Sigmoid colon (tissue), 7 donors: Measurements from ENCODE around the gene DIP2C. TPM values are rescaled to one million over a fixed set of nuclear protein-coding genes. Genes with fewer than 3 reads are reported as not detected.
A peak's percentile ranks its signal among the peaks of the same experiment; 100 is the strongest.
"Not testable (repeated sequence)": the region's sequence is repeated elsewhere in the genome, so short reads cannot be mapped to it uniquely, and the experiment has no call there.

Source experiments
- DNase-seq: peaks from one replicate; pipeline ENCODE4 v3.0.0-alpha.2; 2019
- H3K27ac ChIP-seq, 4 donors: fragments of 200-600 bp; sonication (generic); one replicate each; pipeline ENCODE4 v1.5.1; 2016 to 2019; ENCODE audit warnings: mild to moderate bottlenecking in 1 of 4
- H3K27me3 ChIP-seq, 3 donors: fragments of 200-600 bp; sonication (generic); one replicate each; pipeline ENCODE4 v1.5.1; 2019; ENCODE audit warnings: mild to moderate bottlenecking in 1 of 3
- H3K36me3 ChIP-seq, 4 donors: fragments of 200-600 bp; sonication (generic); one replicate each; pipeline ENCODE4 v1.5.1; 2016 to 2019
- H3K4me1 ChIP-seq, 4 donors: fragments of 200-600 bp; sonication (generic); one replicate each; pipeline ENCODE4 v1.5.1; 2017 to 2019
- H3K4me3 ChIP-seq, 4 donors: fragments of 200-600 bp; sonication (generic); one replicate each; pipeline ENCODE4 v1.5.1; 2017 to 2019; ENCODE audit warnings: mild to moderate bottlenecking in 2 of 4, moderate library complexity in 1 of 4
- H3K9me3 ChIP-seq, 4 donors: fragments of 200-600 bp in 3 of 4; sonication (generic) in 3 of 4; one replicate each; pipeline versions ENCODE4 v1.5.1 to v1.6.1; 2013 to 2019
- EP300 ChIP-seq, 4 donors: sonication (generic); formaldehyde crosslinking; IDR thresholded peaks; one replicate each; pipeline ENCODE4 v1.6.1; 2017; ENCODE audit warnings: antibody characterized with exemption in 4 of 4
- POLR2A ChIP-seq, 2 donors: fragments of 450-650 bp; IDR thresholded peaks; one replicate each; pipeline ENCODE4 v1.6.1; 2016; ENCODE audit warnings: antibody characterized with exemption in 2 of 2, mild to moderate bottlenecking in 2 of 2, moderate library complexity in 2 of 2
- POLR2AphosphoS5 ChIP-seq, 4 donors: sonication (generic); formaldehyde crosslinking; IDR thresholded peaks; one replicate each; pipeline ENCODE4 v1.6.1; 2017; ENCODE audit warnings: antibody characterized with exemption in 4 of 4
- WGBS, 2 donors: extraction: QIAGEN DNeasy Blood & Tissue Kit; methylation state at CpG; one replicate each; pipeline ENCODE4 v1.1.7; 2013; 5-methylcytosine and 5-hydroxymethylcytosine counted together
- intact Hi-C: fragments of 100-400 bp; cut with DNase I; formaldehyde crosslinking; loops from one replicate; pipeline ENCODE4 v1.15.1; 2023
- polyA plus RNA-seq, 3 donors: library from polyadenylated mRNA; stranded (reverse); fragments of 200-250 nt; gene quantifications; one replicate each; pipeline ENCODE4 v1.2.3, GENCODE V29; 2013
- total RNA-seq, 4 donors: library from RNA; depleted of rRNA; stranded (reverse); fragments of >200 nt; gene quantifications; one replicate each; pipeline ENCODE4 v1.1.0, GENCODE V29; 2016
- TF ChIP-seq, protein P1 (sequence below), 4 experiments: fragments of 450-650 bp in 3 of 4; fragments of 200-600 bp in 1 of 4; IDR thresholded peaks; one replicate each; pipeline ENCODE4 v1.5.1; 2016 to 2019; ENCODE audit warnings: antibody characterized with exemption in 4 of 4, mild to moderate bottlenecking in 3 of 4, moderate library complexity in 2 of 4
- donor health status: healthy with polysubstance abuse.
- donor health status: Bipolar disorder and iron deficiency.
- donor health status: healthy.

DIP2C gene
- total and polyA plus RNA-seq, 7 donors, result 1.8 to 67.9 (median 42.1) TPM

- TF ChIP-seq, protein P1, sequence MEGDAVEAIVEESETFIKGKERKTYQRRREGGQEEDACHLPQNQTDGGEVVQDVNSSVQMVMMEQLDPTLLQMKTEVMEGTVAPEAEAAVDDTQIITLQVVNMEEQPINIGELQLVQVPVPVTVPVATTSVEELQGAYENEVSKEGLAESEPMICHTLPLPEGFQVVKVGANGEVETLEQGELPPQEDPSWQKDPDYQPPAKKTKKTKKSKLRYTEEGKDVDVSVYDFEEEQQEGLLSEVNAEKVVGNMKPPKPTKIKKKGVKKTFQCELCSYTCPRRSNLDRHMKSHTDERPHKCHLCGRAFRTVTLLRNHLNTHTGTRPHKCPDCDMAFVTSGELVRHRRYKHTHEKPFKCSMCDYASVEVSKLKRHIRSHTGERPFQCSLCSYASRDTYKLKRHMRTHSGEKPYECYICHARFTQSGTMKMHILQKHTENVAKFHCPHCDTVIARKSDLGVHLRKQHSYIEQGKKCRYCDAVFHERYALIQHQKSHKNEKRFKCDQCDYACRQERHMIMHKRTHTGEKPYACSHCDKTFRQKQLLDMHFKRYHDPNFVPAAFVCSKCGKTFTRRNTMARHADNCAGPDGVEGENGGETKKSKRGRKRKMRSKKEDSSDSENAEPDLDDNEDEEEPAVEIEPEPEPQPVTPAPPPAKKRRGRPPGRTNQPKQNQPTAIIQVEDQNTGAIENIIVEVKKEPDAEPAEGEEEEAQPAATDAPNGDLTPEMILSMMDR (IDR thresholded peaks at IDR 0.05), result no peak
- no peak for TF ChIP-seq EP300 (IDR thresholded peaks at IDR 0.05)
- TF ChIP-seq POLR2AphosphoS5 (IDR thresholded peaks at IDR 0.05), result no peak
- TF ChIP-seq POLR2A (IDR thresholded peaks at IDR 0.05), result no peak
- H3K36me3 ChIP-seq, result peaks cover 1 to 27% (median 8%) of the 10 kb centered on the region in 4 donors
- 90 to 95% methylated on average over 7 of the region's 7 CpGs for WGBS, 2 donors
- no peaks in the 10 kb centered on the region for H3K9me3 ChIP-seq
- no peak for DNase-seq
- peaks cover 0 to 38% (median 29%) of the 10 kb centered on the region in 4 donors for H3K4me1 ChIP-seq
- H3K27ac ChIP-seq, result peak overlapping the region in 3 of 4 donors; percentile 45 to 66 (median 64)
- no peak overlapping the region for H3K4me3 ChIP-seq
- no peaks in the 10 kb centered on the region for H3K27me3 ChIP-seq
- intact Hi-C loops, result no loop called here
These were observed 293.8 kb downstream of the DIP2C start for GRCh38 chr10:395665-396064.

DNA sequence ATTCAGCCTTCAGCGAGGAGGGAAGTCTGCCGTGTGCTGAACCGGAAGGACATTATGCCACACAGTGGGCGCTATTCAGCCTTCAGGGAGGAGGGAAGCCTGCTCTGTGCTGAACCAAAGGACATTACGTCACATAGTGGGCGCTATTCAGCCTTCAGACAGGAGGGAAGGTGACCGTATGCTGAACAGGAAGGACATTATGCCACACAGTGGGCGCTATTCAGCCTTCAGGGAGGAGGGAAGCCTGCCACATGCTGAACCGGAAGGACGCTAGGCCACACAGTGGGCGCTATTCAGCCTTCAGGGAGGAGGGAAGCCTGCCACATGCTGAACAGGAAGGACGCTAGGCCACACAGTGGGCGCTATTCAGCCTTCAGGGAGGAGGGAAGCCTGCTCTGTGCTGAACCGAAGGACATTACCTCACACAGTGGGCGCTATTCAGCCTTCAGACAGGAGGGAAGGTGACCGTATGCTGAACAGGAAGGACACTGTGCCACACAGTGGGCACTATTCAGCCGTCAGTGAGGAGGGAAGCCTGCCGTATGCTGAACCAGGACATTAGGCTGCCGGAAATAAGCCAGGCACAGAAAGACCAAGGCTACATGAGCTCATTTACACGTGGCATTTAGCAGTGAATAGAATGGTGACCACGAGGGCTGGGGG is 294.9 kb downstream of the DIP2C start:
- H3K4me3 ChIP-seq, H3K27me3 ChIP-seq, H3K9me3 ChIP-seq, intact Hi-C loops: not testable (repeated sequence)
- WGBS, 2 donors, result 77 to 86% methylated on average over 21 of the region's 21 CpGs
- H3K27ac ChIP-seq, result peak overlapping the region; percentile 57 to 66 (median 62)
- peak in 3 of 4 donors; percentile 31 to 54 (median 39) for TF ChIP-seq POLR2AphosphoS5 (IDR thresholded peaks at IDR 0.05)
- peaks cover 6 to 27% (median 16%) of the 10 kb centered on the region in 4 donors for H3K36me3 ChIP-seq
- peaks cover 0 to 44% (median 29%) of the 10 kb centered on the region in 4 donors for H3K4me1 ChIP-seq
- DNase-seq, result peak; percentile 65

DNA sequence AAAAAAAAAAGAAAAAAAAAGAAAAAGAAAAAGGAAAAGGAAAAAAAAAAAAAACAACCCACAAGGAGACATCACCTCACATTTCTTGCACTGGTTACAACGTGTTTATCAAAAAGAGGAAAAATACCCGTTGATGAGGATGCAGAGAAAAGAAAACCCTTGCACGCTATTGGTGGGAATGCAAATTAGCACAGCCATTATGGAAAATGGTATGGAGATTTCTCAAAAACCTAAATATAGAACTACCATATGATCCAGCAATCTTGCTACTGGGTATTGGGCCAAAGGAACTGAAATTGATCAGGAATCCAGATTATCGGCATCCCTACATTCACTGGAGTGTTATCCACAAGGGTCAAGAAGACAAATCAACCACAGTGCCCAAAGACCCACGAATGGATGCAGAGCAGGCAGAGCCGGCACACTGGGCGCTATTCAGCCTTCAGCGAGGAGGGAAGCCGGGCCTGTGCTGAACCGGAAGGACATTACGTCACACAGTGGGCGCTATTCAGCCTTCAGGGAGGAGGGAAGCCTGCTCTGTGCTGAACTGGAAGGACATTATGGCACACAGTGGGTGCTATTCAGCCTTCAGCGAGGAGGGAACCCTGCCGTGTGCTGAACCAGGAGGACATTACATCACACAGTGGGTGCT is 295.6 kb downstream of the DIP2C start:
- Histone ChIP-seq H3K4me3 (no peak overlapping the region), H3K36me3 (peaks cover 0 to 27% (median 19%) of the 10 kb centered on the region in 4 donors), H3K9me3 (no peaks in the 10 kb centered on the region), H3K27ac (peak overlapping the region; percentile 57 to 66 (median 62)), H3K4me1 (peaks cover 0 to 44% (median 29%) of the 10 kb centered on the region in 4 donors), H3K27me3 (no peaks in the 10 kb centered on the region)
- intact Hi-C loops, result no loop called here
- DNase-seq, result peak; percentile 46
- 92 to 95% methylated on average over 14 of the region's 14 CpGs for WGBS, 2 donors
- TF ChIP-seq POLR2A (IDR thresholded peaks at IDR 0.05) (no peak), POLR2AphosphoS5 (IDR thresholded peaks at IDR 0.05) (no peak), EP300 (IDR thresholded peaks at IDR 0.05) (no peak)
- TF ChIP-seq, protein P1 (IDR thresholded peaks at IDR 0.05), result no peak

DNA sequence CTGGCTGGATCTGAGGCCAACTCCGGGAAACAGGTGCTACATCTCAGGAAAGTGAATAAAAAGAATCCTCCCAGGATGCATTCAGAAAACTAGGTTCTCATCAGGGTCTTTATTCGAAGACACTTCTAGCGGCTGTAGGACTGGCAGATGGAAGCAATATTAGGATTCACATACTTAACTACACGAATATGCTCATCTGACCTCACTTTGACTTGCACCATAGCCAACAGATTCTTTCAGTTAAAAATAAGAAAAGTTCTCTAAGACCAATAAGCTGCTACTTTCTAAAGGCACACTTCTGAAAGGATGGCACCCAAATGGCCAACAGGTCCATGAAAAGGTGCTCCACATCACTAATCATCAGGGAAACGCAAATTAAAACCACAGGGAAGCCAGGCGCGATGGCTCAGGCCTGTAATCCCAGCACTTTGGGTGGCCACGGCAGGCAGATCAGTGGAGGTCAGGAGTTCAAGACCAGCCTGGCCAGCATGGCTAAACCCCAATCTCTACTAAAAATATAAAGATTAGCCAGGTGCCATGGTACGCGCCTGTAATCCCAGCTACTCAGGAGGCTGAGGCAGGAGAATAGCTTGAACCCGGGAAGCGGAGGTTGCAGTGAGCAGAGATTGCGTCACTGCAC is 296.2 kb downstream of the DIP2C start:
- Histone ChIP-seq H3K27ac (no peak overlapping the region), H3K4me3 (no peak overlapping the region), H3K36me3 (peaks cover 0 to 27% (median 18%) of the 10 kb centered on the region in 4 donors), H3K4me1 (peaks cover 0 to 44% (median 29%) of the 10 kb centered on the region in 4 donors), H3K27me3 (no peaks in the 10 kb centered on the region), H3K9me3 (no peaks in the 10 kb centered on the region)
- TF ChIP-seq POLR2AphosphoS5 (IDR thresholded peaks at IDR 0.05) (no peak), POLR2A (IDR thresholded peaks at IDR 0.05) (no peak), EP300 (IDR thresholded peaks at IDR 0.05) (no peak)
- TF ChIP-seq, protein P1 (IDR thresholded peaks at IDR 0.05), result no peak
- 95 to 97% methylated on average over 13 of the region's 13 CpGs for WGBS, 2 donors
- intact Hi-C loops, result no loop called here
- no peak for DNase-seq

DNA sequence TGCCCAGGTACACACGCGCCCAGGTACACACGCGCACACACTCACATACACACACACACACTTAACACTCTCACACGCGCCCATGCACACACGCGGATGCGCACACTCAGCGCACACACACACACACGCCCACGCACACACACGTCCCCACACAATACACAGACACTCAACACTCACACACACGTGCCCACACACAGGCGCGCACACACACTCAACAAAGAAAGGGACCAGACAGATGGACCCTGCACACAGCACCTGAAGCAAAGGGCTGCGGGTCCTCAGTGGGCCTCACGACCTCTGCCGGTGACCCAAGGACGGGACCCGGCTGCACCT is 296.8 kb downstream of the DIP2C start:
- H3K36me3 ChIP-seq, result peaks cover 0 to 32% (median 18%) of the 10 kb centered on the region in 4 donors
- no peak overlapping the region for H3K27ac ChIP-seq
- no peaks in the 10 kb centered on the region for H3K27me3 ChIP-seq
- H3K4me3 ChIP-seq, result no peak overlapping the region
- intact Hi-C loops, result no loop called here
- TF ChIP-seq, protein P1 (IDR thresholded peaks at IDR 0.05), result no peak
- peaks cover 0 to 44% (median 29%) of the 10 kb centered on the region in 4 donors for H3K4me1 ChIP-seq
- no peak for DNase-seq
- no peaks in the 10 kb centered on the region for H3K9me3 ChIP-seq
- 94 to 95% methylated on average over 21 of the region's 21 CpGs for WGBS, 2 donors
